GM12891 (cell line): ENCODE measurements around the gene LRRC8B.

Source experiments
- DNase-seq: peaks from one replicate; pipeline ENCODE4 v3.0.0; 2011; ENCODE audit warnings: low spot score; ENCODE audit not compliant: insufficient read length
- FAIRE-seq: peaks from 2 replicates; lab custom pipeline; 2011; peaks lifted over from hg19 to GRCh38; lab: Jason Lieb, UNC
- PAX5 ChIP-seq: IDR thresholded peaks from 2 replicates; pipeline ENCODE4 v1.6.1; 2011; ENCODE audit warnings: low read length, moderate library complexity, mild to moderate bottlenecking; ENCODE audit not compliant: insufficient read depth, severe bottlenecking
- POLR2A ChIP-seq: IDR thresholded peaks from 2 replicates; pipeline ENCODE4 v1.6.1; 2011; ENCODE audit warnings: low read depth, low read length, control low read depth
- POLR2AphosphoS5 ChIP-seq: IDR thresholded peaks from 2 replicates; pipeline ENCODE4 v1.6.1; 2011; ENCODE audit warnings: low read depth, low read length, control low read depth
- POU2F2 ChIP-seq: IDR thresholded peaks from 2 replicates; pipeline ENCODE4 v1.6.1; 2011; ENCODE audit warnings: low read depth, mild to moderate bottlenecking, control low read depth, low read length, moderate library complexity
- SPI1 ChIP-seq: IDR thresholded peaks from 2 replicates; pipeline ENCODE4 v1.6.1; 2011; ENCODE audit warnings: low read depth, low read length, control low read depth
- TAF1 ChIP-seq: IDR thresholded peaks from 2 replicates; pipeline ENCODE4 v1.6.1; 2011; ENCODE audit warnings: low read depth, low read length, control low read depth

The LRRC8B gene

GRCh38 chr1:89609781-89610456, 85.3 kb downstream of the LRRC8B start:
- TF ChIP-seq POLR2AphosphoS5 (no peak), POU2F2 (no peak), POLR2A (no peak), TAF1 (no peak), SPI1 (no peak), PAX5 (no peak)
- DNase-seq (no peak), FAIRE-seq (no peak)

- no peak for TF ChIP-seq PAX5
- TF ChIP-seq TAF1 = no peak
- TF ChIP-seq SPI1 = no peak
- TF ChIP-seq POU2F2 = no peak
- FAIRE-seq = no peak
- DNase-seq = no peak
Measured at GRCh38 chr1:89610457-89611011, 85.9 kb downstream of the LRRC8B start.

- FAIRE-seq (peak; percentile 84), DNase-seq (peak; percentile 39)
- TF ChIP-seq TAF1 (no peak), SPI1 (0 out of 2 replicates have a peak, but pooled peaks have one; percentile 21)
Measured at GRCh38 chr1:89611721-89612120, 87.1 kb downstream of the LRRC8B start.

- FAIRE-seq (no peak), DNase-seq (no peak)
- no peak for TF ChIP-seq POLR2A
Measured at GRCh38 chr1:89613928-89614327, 89.3 kb downstream of the LRRC8B start.

GRCh38 chr1:89615676-89616598, 91.3 kb downstream of the LRRC8B start:
- no peak for TF ChIP-seq TAF1
- TF ChIP-seq SPI1 = no peak
- TF ChIP-seq POLR2A = no peak
- TF ChIP-seq POLR2AphosphoS5 = no peak
- no peak for TF ChIP-seq PAX5
- TF ChIP-seq POU2F2 = no peak
- FAIRE-seq = peak; percentile 33
- DNase-seq = no peak

GRCh38 chr1:89616844-89617627, 92.4 kb downstream of the LRRC8B start:
- FAIRE-seq = no peak
- TF ChIP-seq SPI1 (no peak), POLR2A (no peak), POU2F2 (no peak), PAX5 (no peak), POLR2AphosphoS5 (no peak), TAF1 (no peak)
- no peak for DNase-seq

GRCh38 chr1:89620664-89621063, 96.0 kb downstream of the LRRC8B start:
- no peak for FAIRE-seq
- no peak for DNase-seq
- TF ChIP-seq POLR2AphosphoS5 (no peak), POLR2A (no peak), PAX5 (no peak), SPI1 (no peak), POU2F2 (no peak), TAF1 (no peak)

GRCh38 chr1:89622895-89623294, 98.3 kb downstream of the LRRC8B start:
- TF ChIP-seq TAF1 = no peak
- no peak for TF ChIP-seq PAX5
- TF ChIP-seq POLR2AphosphoS5 = no peak
- no peak for TF ChIP-seq SPI1
- no peak for TF ChIP-seq POU2F2
- FAIRE-seq (no peak), DNase-seq (no peak)

GRCh38 chr1:89624314-89624713, 99.7 kb downstream of the LRRC8B start:
- no peak for DNase-seq
- FAIRE-seq = no peak
- TF ChIP-seq PAX5 (no peak), SPI1 (no peak), POU2F2 (no peak), POLR2A (no peak), POLR2AphosphoS5 (no peak), TAF1 (no peak)
